T-cell (primary cell): Measurements from ENCODE around the gene CHI3L1. TPM values are rescaled to one million over a fixed set of nuclear protein-coding genes. Genes with fewer than 3 reads are reported as not detected.

Experiments used
- ATAC-seq, 4 experiments: fragments of 200-7000 bp in 3 of 4; fragments of 150-1000 bp in 1 of 4; cut with Tn5 transposase; replicated peaks in 1 of 4; 1 replicate in 3 of 4; 2 replicates in 1 of 4; pipeline ENCODE4 v1.10.0; 2021; ENCODE audit warnings: moderate library complexity in 3 of 4, mild to moderate bottlenecking in 2 of 4, moderate number of reproducible peaks in 1 of 4
- CTCF ChIA-PET, 2 donors: fragments of 300-600 bp; sonication (Branson Sonifier 250); formaldehyde crosslinking; loops; one replicate each; lab custom pipeline; 2022; ENCODE audit warnings: antibody characterized with exemption in 2 of 2; lab: Charles Lee
- POLR2A ChIA-PET, 2 donors: fragments of 300-600 bp; sonication (Branson Sonifier 250); formaldehyde crosslinking; loops; one replicate each; lab custom pipeline; 2022; ENCODE audit warnings: antibody characterized with exemption in 2 of 2; lab: Charles Lee
- DNase-seq, 35 experiments: peaks; one replicate each; pipeline versions ENCODE4 v3.0.0 to v3.0.0-alpha.2; 2013 to 2023
- H3K27ac ChIP-seq: one replicate; pipeline ENCODE4 v1.5.1; 2013; ENCODE audit warnings: low read length
- H3K27me3 ChIP-seq, 2 experiments: replicated peaks in 1 of 2; 1 replicate in 1 of 2; 2 replicates in 1 of 2; pipeline versions ENCODE4 v1.6.1 to v1.7.0; 2013; ENCODE audit warnings: low read length in 1 of 2, mixed read lengths in 1 of 2; ENCODE audit not compliant: control insufficient read depth in 2 of 2, insufficient read depth in 2 of 2; ENCODE audit errors: extremely low read depth in 1 of 2
- H3K36me3 ChIP-seq, 2 donors: 1 replicate in 1 of 2; 2 replicates in 1 of 2; pipeline versions ENCODE4 v1.6.1 to v1.7.0; 2013; ENCODE audit warnings: low read length in 1 of 2; ENCODE audit not compliant: control insufficient read depth in 2 of 2, insufficient read depth in 1 of 2; ENCODE audit errors: extremely low read depth in 1 of 2
- H3K4me1 ChIP-seq, 2 experiments: 1 replicate in 1 of 2; 2 replicates in 1 of 2; pipeline versions ENCODE4 v1.6.1 to v1.7.0; 2013; ENCODE audit warnings: low read length in 2 of 2, mixed read lengths in 1 of 2; ENCODE audit not compliant: insufficient read depth in 2 of 2, control insufficient read depth in 1 of 2; ENCODE audit errors: extremely low read depth in 1 of 2
- H3K4me3 ChIP-seq, 2 donors: 1 replicate in 1 of 2; 2 replicates in 1 of 2; pipeline versions ENCODE4 v1.5.1 to v1.7.0; 2013; ENCODE audit warnings: mild to moderate bottlenecking in 2 of 2, low read length in 1 of 2, moderate library complexity in 1 of 2; ENCODE audit not compliant: control insufficient read depth in 1 of 2; ENCODE audit errors: extremely low read depth in 1 of 2
- H3K9me3 ChIP-seq: 2 replicates; pipeline ENCODE4 v1.7.0; 2013
- H3K27ac Mint-ChIP-seq, 2 donors: one replicate each; pipeline ENCODE4 v1.8.0; 2020 to 2021; ENCODE audit warnings: mild to moderate bottlenecking in 2 of 2, mixed read lengths in 2 of 2
- H3K27me3 Mint-ChIP-seq, 2 donors: one replicate each; pipeline ENCODE4 v1.8.0; 2021 to 2022; ENCODE audit warnings: mixed read lengths in 2 of 2
- H3K36me3 Mint-ChIP-seq: one replicate; pipeline ENCODE4 v1.8.0; 2021; ENCODE audit warnings: mixed read lengths
- H3K4me1 Mint-ChIP-seq, 3 donors: one replicate each; pipeline ENCODE4 v1.8.0; 2020 to 2022; ENCODE audit warnings: mixed read lengths in 3 of 3, mild to moderate bottlenecking in 1 of 3
- H3K4me3 Mint-ChIP-seq, 3 donors: one replicate each; pipeline ENCODE4 v1.8.0; 2020 to 2022; ENCODE audit warnings: mild to moderate bottlenecking in 3 of 3, mixed read lengths in 3 of 3, moderate library complexity in 3 of 3
- H3K9me3 Mint-ChIP-seq, 3 donors: one replicate each; pipeline ENCODE4 v1.8.0; 2020 to 2022; ENCODE audit warnings: mixed read lengths in 3 of 3
- WGBS: methylation state at CpG from one replicate; pipeline ENCODE4 v1.1.5; 2013; ENCODE audit warnings: missing lambda C conversion rate; ENCODE audit not compliant: insufficient coverage; 5-methylcytosine and 5-hydroxymethylcytosine counted together
- total RNA-seq, 35 experiments: library from RNA in 6 of 35; stranded (reverse) in 6 of 35; fragments of 120-200 nt in 1 of 35; gene quantifications; one replicate each; pipeline versions ENCODE4 v1.2.1 to v1.2.4 and lab custom pipeline; 2013 to 2026

CHI3L1 gene
- total RNA-seq, 5 donors from 2014 or later (not counting 1 experiment from before 2014, with no cell fraction given) = 0.20 to 0.30 TPM; not detected in 3

- Mint-ChIP-seq H3K36me3 (no peaks in the 10 kb centered on the region), H3K27ac (no peak overlapping the region), H3K4me1 (peaks cover 5 to 6% (median 6%) of the 10 kb centered on the region in 3 donors), H3K27me3 (peaks cover 7 to 10% of the 10 kb centered on the region in 2 donors), H3K9me3 (no peaks in the 10 kb centered on the region), H3K4me3 (no peak overlapping the region)
- Histone ChIP-seq H3K36me3 (no peaks in the 10 kb centered on the region), H3K4me1 (peaks cover 0 to 5% of the 10 kb centered on the region in 2 experiments), H3K27me3 (peaks cover 0 to 40% of the 10 kb centered on the region in 2 experiments), H3K9me3 (no peaks in the 10 kb centered on the region), H3K4me3 (no peak overlapping the region), H3K27ac (no peak overlapping the region)
- ChIA-PET POLR2A (no interaction called here), CTCF (no interaction called here)
- DNase-seq (no peak), ATAC-seq (no peak)
- 83% methylated on average over 3 of the region's 4 CpGs for WGBS
These were observed 49.2 kb downstream of the CHI3L1 start for GRCh38 chr1:203137324-203137723.

GRCh38 chr1:203136409-203137042 lies 50.0 kb downstream of the CHI3L1 start:
- no peaks in the 10 kb centered on the region for H3K9me3 ChIP-seq
- H3K4me1 Mint-ChIP-seq = peaks cover 5 to 6% (median 6%) of the 10 kb centered on the region in 3 donors
- H3K36me3 Mint-ChIP-seq = no peaks in the 10 kb centered on the region
- no CpG with 5 or more reads among the region's 1 CpG for WGBS
- H3K9me3 Mint-ChIP-seq = no peaks in the 10 kb centered on the region
- POLR2A ChIA-PET = no interaction called here
- H3K27ac Mint-ChIP-seq = no peak overlapping the region
- H3K4me1 ChIP-seq = peaks cover 0 to 5% of the 10 kb centered on the region in 2 experiments
- CTCF ChIA-PET = no interaction called here
- H3K4me3 ChIP-seq = no peak overlapping the region
- no peak overlapping the region for H3K4me3 Mint-ChIP-seq
- H3K27me3 ChIP-seq = peaks cover 0 to 46% of the 10 kb centered on the region in 2 experiments
- no peak for ATAC-seq
- H3K36me3 ChIP-seq = no peaks in the 10 kb centered on the region
- DNase-seq = no peak
- no peak overlapping the region for H3K27ac ChIP-seq
- H3K27me3 Mint-ChIP-seq = peaks cover 9 to 12% of the 10 kb centered on the region in 2 donors

- no peak overlapping the region for H3K4me3 Mint-ChIP-seq
- no peak overlapping the region for H3K4me3 ChIP-seq
- DNase-seq (no peak), ATAC-seq (peak in 1 of 4 experiments; percentile 26)
- peaks cover 5 to 6% (median 6%) of the 10 kb centered on the region in 3 donors for H3K4me1 Mint-ChIP-seq
- H3K27ac ChIP-seq = no peak overlapping the region
- 14% methylated on average over 2 of the region's 8 CpGs for WGBS
- no peak overlapping the region for H3K27ac Mint-ChIP-seq
- ChIA-PET CTCF (no interaction called here), POLR2A (no interaction called here)
- H3K36me3 Mint-ChIP-seq = no peaks in the 10 kb centered on the region
- no peaks in the 10 kb centered on the region for H3K9me3 Mint-ChIP-seq
- H3K36me3 ChIP-seq = no peaks in the 10 kb centered on the region
- H3K27me3 ChIP-seq = peaks cover 0 to 44% of the 10 kb centered on the region in 2 experiments
- H3K4me1 ChIP-seq = peaks cover 0 to 5% of the 10 kb centered on the region in 2 experiments
- H3K9me3 ChIP-seq = no peaks in the 10 kb centered on the region
- H3K27me3 Mint-ChIP-seq = peaks cover 10 to 12% of the 10 kb centered on the region in 2 donors
These were observed 50.7 kb downstream of the CHI3L1 start for GRCh38 chr1:203135636-203136305.

DNA sequence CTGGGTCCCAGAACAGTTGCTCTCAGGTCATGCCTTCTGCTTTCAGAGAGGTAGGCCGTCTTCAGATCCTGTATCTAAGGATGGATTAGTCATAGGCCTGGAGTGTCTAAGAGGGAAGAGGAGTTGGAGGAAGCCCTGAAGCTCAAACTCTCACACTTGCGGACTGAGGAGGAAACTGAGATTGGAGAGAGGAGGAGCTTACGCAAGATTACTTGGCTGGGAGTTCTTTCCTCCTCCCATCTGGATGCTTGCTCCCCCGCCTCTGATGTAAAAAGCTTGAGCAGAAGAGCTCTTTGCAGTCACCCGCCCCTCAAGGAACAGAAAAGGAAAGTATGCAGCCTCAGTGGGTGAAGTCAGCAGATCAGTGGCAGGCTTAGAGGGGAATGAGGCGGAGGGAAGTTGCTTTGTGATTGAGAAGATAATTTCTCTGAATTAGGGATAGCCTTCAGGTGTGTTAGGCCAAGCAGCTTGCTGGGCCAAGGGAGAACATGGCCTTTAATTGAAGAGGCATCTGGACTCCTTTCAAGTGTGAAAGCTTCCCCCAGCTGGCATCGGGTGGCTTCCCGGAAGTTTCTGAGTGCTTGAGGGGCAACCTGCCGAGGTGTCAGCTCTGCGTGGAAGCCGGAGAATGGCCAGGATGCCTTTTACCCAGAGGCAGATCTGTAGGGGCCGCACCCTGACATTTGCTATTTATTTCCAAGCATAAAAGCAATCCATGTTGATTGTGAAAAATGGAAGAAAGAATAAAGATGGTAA lies 52.4 kb downstream of the CHI3L1 start:
- DNase-seq (no peak), ATAC-seq (no peak)
- WGBS = 86% methylated on average over 4 of the region's 12 CpGs
- Histone ChIP-seq H3K27ac (no peak overlapping the region), H3K36me3 (no peaks in the 10 kb centered on the region), H3K4me1 (peaks cover 0 to 5% of the 10 kb centered on the region in 2 experiments), H3K4me3 (no peak overlapping the region), H3K9me3 (no peaks in the 10 kb centered on the region), H3K27me3 (peaks cover 0 to 45% of the 10 kb centered on the region in 2 experiments)
- H3K27me3 Mint-ChIP-seq = peaks cover 13 to 22% of the 10 kb centered on the region in 2 donors
- no peak overlapping the region for H3K4me3 Mint-ChIP-seq
- H3K4me1 Mint-ChIP-seq = peaks cover 5 to 6% (median 6%) of the 10 kb centered on the region in 3 donors
- H3K27ac Mint-ChIP-seq = no peak overlapping the region
- POLR2A ChIA-PET = no interaction called here
- CTCF ChIA-PET = no interaction called here
- no peaks in the 10 kb centered on the region for H3K36me3 Mint-ChIP-seq
- H3K9me3 Mint-ChIP-seq = no peaks in the 10 kb centered on the region

DNA sequence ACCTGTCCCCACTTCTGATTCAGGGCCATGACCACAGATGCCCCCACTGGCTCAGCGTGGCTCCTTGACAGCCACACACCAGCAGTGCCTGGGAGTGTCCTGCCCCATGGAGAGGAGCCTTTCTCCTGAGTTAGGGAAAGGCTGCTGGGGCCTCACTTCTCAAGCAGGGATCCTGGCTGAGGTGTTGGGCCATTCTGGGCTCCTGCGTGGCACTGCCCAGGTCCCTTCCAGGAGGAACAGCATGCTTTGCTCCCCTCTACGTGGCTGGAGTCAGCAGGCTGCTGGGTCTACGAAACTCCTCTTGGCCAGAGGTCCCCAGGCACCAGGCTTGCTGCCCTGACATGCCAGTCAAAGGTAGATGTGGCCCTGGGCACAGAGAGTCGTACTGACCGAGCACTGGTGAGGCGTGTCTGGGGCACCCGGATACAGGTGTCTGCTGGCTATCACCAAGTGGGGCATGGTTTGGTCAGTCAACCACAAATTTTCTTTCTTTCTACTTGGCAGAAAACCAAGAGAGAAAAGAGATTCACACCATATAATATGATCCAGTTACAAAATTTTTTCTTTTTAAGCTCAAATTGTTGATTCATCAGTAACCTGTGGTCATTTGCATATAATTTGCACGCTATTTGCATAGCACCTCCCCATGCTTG lies 54.8 kb downstream of the CHI3L1 start:
- no peak for ATAC-seq
- Histone ChIP-seq H3K27ac (no peak overlapping the region), H3K4me3 (no peak overlapping the region), H3K27me3 (peaks cover 0 to 68% of the 10 kb centered on the region in 2 experiments), H3K9me3 (no peaks in the 10 kb centered on the region), H3K36me3 (no peaks in the 10 kb centered on the region), H3K4me1 (peaks cover 0 to 15% of the 10 kb centered on the region in 2 experiments)
- no peaks in the 10 kb centered on the region for H3K9me3 Mint-ChIP-seq
- 84% methylated on average over 7 of the region's 9 CpGs for WGBS
- H3K27ac Mint-ChIP-seq = no peak overlapping the region
- POLR2A ChIA-PET = no interaction called here
- CTCF ChIA-PET = no interaction called here
- no peaks in the 10 kb centered on the region for H3K36me3 Mint-ChIP-seq
- H3K27me3 Mint-ChIP-seq = peaks cover 26 to 41% of the 10 kb centered on the region in 2 donors
- no peak overlapping the region for H3K4me3 Mint-ChIP-seq
- H3K4me1 Mint-ChIP-seq = peaks cover 14 to 20% (median 15%) of the 10 kb centered on the region in 3 donors
- no peak for DNase-seq
